GM10248 (cell line): ENCODE results near the gene SEC14L2.

ENCODE experiments used
- CTCF ChIA-PET: fragments of 300-600 bp; sonication (Branson Sonifier 250); formaldehyde crosslinking; extraction: SDS; loops from one replicate; lab custom pipeline; 2021; ENCODE audit warnings: antibody characterized with exemption; lab: Yijun Ruan, JAX
- POLR2A ChIA-PET: fragments of 350-650 bp; sonication (Branson Sonifier 250); formaldehyde crosslinking; extraction: SDS; loops from one replicate; lab custom pipeline; 2020; ENCODE audit warnings: antibody characterized with exemption; lab: Yijun Ruan, JAX
- DNase-seq: peaks from one replicate; pipeline ENCODE4 v3.0.0; 2012; ENCODE audit errors: extremely low spot score
- CTCF ChIP-seq: IDR thresholded peaks from 2 replicates; pipeline ENCODE4 v1.5.1; 2012; ENCODE audit warnings: mild to moderate bottlenecking, low read depth; ENCODE audit errors: extremely low read depth, missing control alignments, control extremely low read depth

The SEC14L2 gene

GRCh38 chr22:30432520-30432919 is 35.7 kb downstream of the SEC14L2 start:
- DNase-seq = no peak
- POLR2A ChIA-PET = interaction anchor here (0.6 to 1.2 kb wide), 2 partner anchors 12 to 852 kb away, joined by 3 to 5 read pairs; no protein-coding TSS in a partner anchor
- no peak for TF ChIP-seq CTCF
- CTCF ChIA-PET = interaction anchor here (1.6 to 14.9 kb wide), 3 partner anchors 8 to 324 kb away, joined by 3 to 111 read pairs (median 57); partner anchors contain the start of gene MTFP1

- ChIA-PET POLR2A (interaction anchor here (1.2 kb wide), 1 partner anchor 11 kb away, joined by 3 read pairs; no protein-coding TSS in a partner anchor), CTCF (interaction anchor here (0.8 to 14.9 kb wide), 4 partner anchors 8 to 145 kb away, joined by 4 to 111 read pairs (median 30); partner anchors contain the start of genes MTFP1 and RNF215)
- TF ChIP-seq CTCF = no peak
- no peak for DNase-seq
Observed at GRCh38 chr22:30433227-30433626, 36.4 kb downstream of the SEC14L2 start.

- ChIA-PET POLR2A (interaction anchor here (0.5 kb wide), 1 partner anchor 35 kb away, joined by 7 read pairs; no protein-coding TSS in a partner anchor), CTCF (interaction anchor here (0.8 to 14.9 kb wide), 5 partner anchors 9 to 146 kb away, joined by 4 to 111 read pairs (median 4); partner anchors contain the start of genes MTFP1 and RNF215)
- DNase-seq = no peak
- no peak for TF ChIP-seq CTCF
Observed at GRCh38 chr22:30433773-30434172, 37.0 kb downstream of the SEC14L2 start.

GRCh38 chr22:30434843-30435242 is 38.0 kb downstream of the SEC14L2 start:
- no peak for DNase-seq
- POLR2A ChIA-PET = no interaction called here
- no peak for TF ChIP-seq CTCF
- CTCF ChIA-PET = interaction anchor here (0.9 to 14.9 kb wide), 5 partner anchors 10 to 485 kb away, joined by 3 to 111 read pairs (median 4); partner anchors contain the start of gene MTFP1

- POLR2A ChIA-PET = no interaction called here
- TF ChIP-seq CTCF = peak; percentile 7
- CTCF ChIA-PET = interaction anchor here (1.1 to 14.9 kb wide), 4 partner anchors 9 to 319 kb away, joined by 3 to 111 read pairs (median 30); partner anchors contain the start of gene MTFP1
- no peak for DNase-seq
Observed at GRCh38 chr22:30435674-30436126, 38.9 kb downstream of the SEC14L2 start.

- CTCF ChIA-PET = interaction anchor here (1.1 to 14.9 kb wide), 4 partner anchors 8 to 44 kb away, joined by 3 to 111 read pairs (median 32); partner anchors contain the start of gene MTFP1
- POLR2A ChIA-PET = no interaction called here
- no peak for DNase-seq
- TF ChIP-seq CTCF = no peak
Observed at GRCh38 chr22:30436196-30436595, 39.4 kb downstream of the SEC14L2 start.
